Cardiac septum (tissue), 1 donor: ENCODE data around the gene RAPGEF6. TPM values are rescaled to one million over a fixed set of nuclear protein-coding genes. Genes with fewer than 3 reads are reported as not detected.
"Not testable (repeated sequence)": the region's sequence is repeated elsewhere in the genome, so short reads cannot be mapped to it uniquely, and the experiment has no call there.

Source experiments
- DNase-seq: peaks from one replicate; pipeline ENCODE4 v3.0.0-alpha.2; 2020; ENCODE audit warnings: low spot score
- intact Hi-C: fragments of 100-400 bp; cut with DNase I; formaldehyde crosslinking; loops from one replicate; pipeline ENCODE4 v1.14.0; 2022
- total RNA-seq: library from RNA; stranded (reverse); fragmentation: NEBNext Ultra II Directional; extraction: Animal tissue kit (Norgen Biotek cat#: 25700); gene quantifications from one replicate; pipeline ENCODE4 v1.2.1, GENCODE V29; 2021
- donor health status: DM: no; HTN: no; CAD: no.

The RAPGEF6 gene
- total RNA-seq, 1 donor from 2014 or later = 15.6 TPM

DNA sequence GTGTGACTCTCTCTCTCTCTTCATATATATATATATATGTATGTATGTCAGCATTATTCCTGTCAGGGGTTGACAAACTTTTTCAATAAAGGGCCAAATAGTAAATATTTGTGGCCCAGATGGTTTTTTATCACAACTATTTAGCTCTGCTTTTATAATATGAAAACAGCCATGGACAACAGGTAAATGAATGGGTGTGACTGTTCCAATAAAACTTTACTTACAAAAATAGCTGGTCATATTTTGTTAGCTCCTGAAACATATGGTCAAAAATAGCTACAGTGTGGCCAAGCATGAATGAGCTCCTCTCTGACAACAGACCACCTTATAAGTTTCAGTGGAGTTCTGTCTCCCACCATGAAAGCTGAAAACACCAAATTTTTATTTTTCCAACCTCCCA lies 21.6 kb downstream of the RAPGEF6 start:
- intact Hi-C loops = no loop called here
- DNase-seq = no peak

DNA sequence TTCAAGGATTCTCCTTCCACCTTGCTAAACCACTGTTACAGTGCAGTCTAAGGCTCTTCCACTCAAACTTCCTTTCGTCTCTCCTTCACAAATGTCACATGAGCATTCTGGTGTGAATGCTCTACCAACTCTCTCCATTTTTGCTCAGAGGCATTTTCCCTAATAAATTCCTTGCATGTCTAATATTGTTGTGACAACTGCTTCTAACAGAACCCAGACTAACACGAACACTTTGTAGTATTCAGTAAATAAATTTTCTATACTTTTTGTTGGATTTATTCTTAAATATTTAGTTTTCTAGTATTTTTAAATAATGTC lies 24.0 kb downstream of the RAPGEF6 start:
- intact Hi-C loops = no loop called here

DNA sequence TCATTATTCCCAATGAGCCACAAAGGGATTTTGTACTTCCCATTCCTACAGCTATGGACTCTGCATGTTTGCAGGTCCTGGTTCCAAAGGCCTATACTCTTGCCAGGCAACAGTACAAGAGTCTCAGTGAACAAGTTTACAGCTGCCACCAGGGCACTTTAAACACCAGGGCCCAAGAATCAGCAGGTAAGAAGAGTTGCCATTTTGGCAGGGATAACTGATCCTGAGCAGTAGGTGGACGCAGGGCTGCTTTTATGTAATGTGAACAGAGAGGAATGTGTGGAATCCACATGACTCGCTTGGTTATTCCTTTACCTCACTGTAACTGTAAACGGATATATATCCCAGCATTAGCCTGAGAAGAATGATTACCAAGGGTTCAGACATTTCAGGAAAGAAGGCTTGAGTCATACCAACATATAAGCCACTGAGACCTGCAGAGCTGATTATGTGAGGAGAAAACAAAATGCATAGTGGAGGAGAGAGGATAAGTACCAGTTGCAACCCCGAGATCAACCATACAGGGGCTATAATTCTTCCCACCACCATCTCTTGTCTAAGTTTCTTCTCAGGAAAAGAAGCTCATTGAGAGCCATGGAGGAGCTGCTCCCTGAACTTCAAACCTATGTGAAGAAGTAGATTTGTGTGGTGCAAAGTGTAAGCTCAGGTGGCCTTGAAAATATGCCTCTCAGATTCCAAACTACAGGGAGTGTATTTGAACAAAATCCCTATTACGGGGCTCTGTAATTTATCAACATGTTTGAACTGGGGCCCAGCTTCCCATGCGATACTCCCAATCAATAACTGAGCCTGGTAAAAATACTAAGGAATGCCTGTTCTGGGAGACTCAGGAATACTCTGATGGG lies 24.6 kb downstream of the RAPGEF6 start:
- intact Hi-C loops = no loop called here

More for the DNA sequence above, 24.0 kb downstream of the RAPGEF6 start:
- DNase-seq = no peak

DNA sequence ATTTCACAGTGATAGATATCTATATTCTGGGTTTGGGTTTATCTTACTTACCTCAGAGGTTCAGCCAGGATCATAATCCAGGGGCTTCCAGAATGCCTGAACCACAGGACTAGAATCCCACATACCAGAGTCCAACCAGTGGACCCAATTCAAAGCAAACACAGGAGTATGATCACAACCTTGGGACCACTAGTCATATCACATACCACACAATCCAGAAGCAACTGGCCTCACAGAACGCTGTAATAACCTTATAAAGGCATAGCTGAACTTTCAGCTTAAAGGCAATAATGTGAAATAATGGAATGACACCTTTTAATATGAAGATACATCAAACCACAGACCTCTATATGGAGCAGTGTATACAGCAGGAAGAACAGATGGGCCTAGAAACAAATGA lies 25.3 kb downstream of the RAPGEF6 start:
- intact Hi-C loops = no loop called here
- DNase-seq = no peak

More for the DNA sequence above, 24.6 kb downstream of the RAPGEF6 start:
- no peak for DNase-seq

DNA sequence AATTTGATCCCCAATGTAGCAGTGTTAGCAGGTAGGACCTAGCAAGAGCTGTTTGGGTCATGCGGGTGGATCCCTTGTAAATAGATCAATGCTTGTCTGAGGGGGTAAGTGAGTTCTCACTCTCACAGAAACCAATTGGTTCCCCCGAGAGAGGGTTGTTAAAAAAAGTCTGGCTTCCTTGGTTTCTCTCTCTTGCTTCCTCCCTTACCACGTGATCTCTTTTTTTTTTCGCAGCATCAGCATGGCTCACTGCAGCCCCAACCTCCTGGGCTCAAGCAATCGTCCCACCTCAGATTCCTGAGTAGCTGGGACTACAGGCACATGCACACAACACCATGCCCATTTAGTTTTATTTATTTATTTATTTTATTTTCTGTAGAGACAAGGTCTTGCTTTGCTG lies 26.4 kb downstream of the RAPGEF6 start:
- DNase-seq = no peak
- intact Hi-C loops = no loop called here

DNA sequence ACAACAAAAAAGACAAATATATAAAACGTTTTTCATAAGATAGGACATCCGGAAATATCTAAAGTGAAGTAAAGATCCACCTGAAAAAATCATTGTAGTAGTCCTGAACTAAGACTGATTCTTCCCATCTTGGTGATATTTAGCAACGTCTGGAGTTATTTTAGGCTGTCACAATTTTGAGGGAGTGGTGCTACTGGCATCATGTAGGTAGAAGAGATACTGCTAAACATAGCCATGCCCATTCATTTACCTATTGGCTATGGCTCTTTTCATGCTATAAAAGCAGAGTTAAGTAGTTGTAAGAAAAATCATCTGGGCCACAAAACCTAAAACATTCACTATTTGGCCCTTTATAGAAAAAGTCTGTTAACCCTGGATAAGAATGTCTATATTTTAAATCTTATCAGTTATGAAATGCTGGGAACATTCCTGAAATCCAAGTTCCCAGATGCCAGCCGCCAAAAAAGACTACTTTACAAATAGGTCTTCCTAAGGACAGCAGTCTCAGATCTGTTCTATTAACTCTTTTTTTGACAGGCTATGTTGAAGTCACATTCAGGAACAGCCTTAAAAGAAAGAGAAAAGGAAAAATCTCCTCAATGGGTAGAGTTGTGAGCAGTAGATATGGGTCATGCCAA lies 27.0 kb downstream of the RAPGEF6 start:
- intact Hi-C loops = no loop called here
- no peak for DNase-seq

DNA sequence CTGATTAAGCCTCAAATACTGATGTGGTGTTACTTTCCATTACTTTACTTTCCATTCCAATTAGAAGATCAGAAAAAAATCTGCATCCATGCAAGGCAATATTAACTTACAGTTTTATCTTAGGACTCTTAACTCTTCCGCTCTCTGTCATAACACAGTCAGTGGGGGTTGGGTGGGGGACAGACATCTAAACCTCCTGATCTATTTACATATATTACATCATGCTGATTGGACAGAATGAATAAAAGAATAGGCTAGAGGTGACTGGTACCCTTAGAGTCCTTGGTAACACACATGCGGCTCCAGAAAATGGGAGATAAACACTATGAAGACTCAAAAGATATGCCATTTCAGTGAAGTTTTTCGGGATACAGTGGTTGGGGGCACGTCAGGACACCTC lies 27.6 kb downstream of the RAPGEF6 start:
- intact Hi-C loops = no loop called here
- no peak for DNase-seq

DNA sequence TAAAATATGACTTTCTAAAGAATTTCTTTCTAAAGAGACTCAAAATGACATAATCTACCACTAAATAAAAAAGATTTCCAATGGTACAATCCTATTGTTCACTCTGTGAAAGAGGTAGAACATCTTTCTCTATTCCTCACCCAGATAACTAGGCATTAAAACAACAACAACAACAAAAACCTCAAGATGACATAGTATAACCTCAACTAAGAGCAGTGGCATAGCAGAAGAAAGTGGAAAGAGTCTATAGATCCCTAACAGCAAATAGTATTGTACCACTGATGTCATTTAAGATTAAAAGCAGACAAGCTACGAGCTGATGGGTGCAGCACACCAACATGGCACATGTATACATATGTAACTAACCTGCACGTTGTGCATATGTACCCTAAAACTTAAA lies 29.9 kb downstream of the RAPGEF6 start:
- DNase-seq = no peak
- intact Hi-C loops = no loop called here

DNA sequence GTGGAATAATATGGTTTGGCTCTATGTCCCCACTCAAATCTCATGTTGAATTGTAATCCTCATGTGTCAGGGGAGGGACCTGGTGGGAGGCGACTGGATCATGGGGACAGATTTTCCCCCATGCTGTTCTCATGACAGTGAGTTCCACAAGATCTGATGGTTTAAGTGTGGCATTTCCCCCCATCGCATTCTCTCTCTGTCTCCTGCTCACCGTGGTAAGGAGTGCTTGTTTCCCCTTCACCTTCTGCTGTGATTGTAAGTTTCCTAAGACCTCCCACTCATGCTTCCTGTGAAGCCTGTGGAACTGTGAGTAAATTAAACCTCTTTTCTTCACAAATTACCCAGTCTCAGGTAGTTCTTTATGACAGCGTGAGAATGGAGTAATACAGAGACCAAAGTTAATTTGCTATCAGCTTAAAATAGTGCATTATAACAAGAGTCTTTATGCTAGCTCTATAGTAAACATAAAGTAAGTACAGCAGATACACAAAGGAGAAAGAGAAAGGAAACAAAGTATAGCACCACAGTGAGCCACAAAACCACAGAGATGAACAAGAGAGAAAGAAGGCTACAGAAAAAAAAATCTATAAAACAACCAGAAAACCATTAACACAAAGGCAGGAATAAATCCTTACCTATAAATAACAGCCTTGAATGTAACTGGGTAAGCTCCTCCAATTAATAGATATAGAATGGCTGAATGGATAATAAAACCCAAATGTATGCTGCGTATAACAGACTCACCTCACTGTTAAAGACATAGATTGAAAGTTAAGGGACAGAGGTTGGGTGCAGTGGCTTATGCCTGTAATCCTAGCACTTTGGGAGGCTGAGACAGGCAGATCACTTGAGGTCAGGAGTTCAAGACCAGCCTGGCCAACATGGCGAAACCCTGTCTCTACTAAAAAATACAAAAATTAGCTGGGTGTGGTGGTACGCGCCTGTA lies 39.7 kb downstream of the RAPGEF6 start:
- no peak for DNase-seq
- intact Hi-C loops = loop anchor here (5.0 kb wide), 1 partner anchor 37 kb away; no protein-coding TSS in a partner anchor

DNA sequence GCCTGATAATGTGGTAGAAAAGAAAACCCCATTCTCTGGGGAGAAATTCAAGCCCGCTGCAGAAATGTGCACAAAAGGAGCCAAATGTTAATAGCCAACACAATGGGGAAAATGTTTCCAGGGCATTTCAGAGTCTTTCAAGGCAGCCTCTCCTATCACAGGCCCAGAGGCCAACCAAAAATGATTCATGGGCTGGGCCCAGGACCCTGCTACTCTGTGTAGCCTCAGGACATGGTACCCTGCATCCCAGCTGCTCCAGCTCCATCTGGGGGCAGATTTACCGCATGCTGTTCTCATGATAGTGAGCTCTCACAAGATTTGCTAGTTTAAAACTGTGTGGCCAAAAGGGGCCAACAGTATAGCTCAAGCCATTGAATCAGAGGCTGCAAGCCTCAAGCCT lies 41.1 kb downstream of the RAPGEF6 start:
- intact Hi-C loops = no loop called here
- no peak for DNase-seq

DNA sequence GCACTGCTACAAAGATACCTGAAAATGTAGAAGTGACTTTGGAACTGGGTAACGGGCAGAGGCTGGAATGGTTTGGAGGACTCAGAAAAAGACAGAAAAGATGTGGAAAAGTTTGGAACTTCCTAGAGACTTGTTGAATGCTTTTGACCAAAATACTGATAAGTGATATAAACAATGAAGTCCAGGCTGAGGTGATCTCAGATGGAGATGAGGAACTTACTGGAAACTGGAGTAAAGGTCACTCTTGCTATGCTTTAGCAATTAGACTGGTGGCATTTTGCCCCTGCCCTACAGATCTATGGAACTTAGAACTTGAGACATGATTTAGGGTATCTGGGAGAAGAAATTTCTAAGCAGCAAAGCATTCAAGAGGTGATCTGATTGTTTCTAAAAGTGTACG lies 41.6 kb downstream of the RAPGEF6 start:
- intact Hi-C loops, DNase-seq: not testable (repeated sequence)

DNA sequence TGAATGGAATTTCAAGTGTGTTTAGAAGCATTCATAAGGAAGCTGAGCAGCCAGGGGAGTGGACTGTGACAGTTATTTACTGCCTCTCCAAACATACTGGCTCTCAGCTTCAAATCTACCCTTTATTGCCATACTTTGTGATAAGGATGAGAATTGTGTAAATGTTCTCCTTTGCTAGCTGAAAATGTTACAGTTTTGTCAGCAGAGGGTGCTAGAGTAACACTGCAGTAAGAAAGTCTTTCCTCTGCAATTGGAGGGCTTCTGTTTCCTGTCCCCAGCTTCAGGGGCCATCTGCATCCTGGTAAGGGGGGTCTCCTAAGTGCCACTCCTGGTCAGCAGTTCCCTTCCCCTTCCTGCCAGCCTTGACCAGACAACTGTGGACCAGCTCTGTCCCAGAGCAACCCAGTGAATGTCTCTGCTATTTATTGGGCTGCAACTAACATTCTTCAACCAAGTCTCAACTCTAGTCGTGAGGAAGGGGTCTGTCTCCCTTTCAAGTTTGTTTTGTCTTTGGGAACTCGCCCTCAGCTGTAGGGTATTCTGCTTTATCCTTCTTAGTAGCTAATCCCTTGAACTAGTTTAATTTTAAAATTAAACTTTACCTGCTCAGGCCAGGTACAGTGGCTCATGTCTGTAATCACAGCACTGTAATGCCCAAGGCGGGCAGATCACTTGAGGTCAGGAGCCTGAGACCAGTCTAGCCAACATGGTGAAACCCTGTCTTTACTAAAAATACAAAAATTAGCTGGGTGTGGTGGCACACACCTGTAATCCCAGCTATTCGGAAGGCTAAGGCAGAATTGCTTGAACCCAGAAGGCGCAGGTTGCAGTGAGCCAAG lies 45.3 kb downstream of the RAPGEF6 start:
- no peak for DNase-seq
- intact Hi-C loops = loop anchor here (1.0 to 5.0 kb wide), 3 partner anchors 223 to 474 kb away; no protein-coding TSS in a partner anchor

DNA sequence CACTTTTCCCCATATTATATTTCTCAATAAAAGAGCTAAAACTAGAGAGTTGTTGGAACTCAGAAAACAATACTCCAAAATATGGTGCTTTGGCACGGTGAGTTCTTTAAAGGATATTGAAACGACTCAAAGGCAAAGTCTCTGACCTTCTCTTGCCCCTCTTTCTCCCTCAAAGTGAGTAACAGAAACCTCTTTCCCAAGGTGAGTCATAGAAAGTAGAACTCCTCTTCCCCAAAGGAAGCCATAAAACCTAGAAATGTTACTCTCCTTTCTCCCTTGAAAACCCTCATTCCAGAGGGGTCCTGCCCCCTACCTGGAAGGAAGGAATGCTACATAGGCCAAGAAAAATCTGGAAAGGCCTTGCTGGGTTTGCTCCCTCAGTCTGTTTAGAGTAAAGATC lies 47.5 kb downstream of the RAPGEF6 start:
- intact Hi-C loops = loop anchor here (5.0 kb wide), 1 partner anchor 225 kb away; no protein-coding TSS in a partner anchor
- no peak for DNase-seq

DNA sequence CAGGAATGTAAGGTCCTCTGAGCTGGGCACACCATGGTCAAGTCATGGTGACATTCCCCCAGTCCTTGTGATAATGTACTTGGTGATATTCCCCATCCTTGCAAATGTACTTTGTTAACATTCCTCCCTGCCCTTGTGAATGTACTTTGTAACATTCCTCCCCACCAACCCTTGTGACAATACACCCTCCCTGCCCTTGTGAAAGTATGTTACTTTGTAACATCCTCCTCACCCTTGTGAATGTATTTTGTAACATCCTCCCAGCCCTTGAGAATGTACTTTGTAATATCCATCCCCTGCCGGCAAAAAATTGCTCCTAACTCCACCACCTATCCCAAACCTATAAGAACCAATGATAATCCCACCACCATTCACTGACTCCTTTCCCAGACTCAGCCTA lies 53.3 kb downstream of the RAPGEF6 start:
- no peak for DNase-seq
- intact Hi-C loops = no loop called here

DNA sequence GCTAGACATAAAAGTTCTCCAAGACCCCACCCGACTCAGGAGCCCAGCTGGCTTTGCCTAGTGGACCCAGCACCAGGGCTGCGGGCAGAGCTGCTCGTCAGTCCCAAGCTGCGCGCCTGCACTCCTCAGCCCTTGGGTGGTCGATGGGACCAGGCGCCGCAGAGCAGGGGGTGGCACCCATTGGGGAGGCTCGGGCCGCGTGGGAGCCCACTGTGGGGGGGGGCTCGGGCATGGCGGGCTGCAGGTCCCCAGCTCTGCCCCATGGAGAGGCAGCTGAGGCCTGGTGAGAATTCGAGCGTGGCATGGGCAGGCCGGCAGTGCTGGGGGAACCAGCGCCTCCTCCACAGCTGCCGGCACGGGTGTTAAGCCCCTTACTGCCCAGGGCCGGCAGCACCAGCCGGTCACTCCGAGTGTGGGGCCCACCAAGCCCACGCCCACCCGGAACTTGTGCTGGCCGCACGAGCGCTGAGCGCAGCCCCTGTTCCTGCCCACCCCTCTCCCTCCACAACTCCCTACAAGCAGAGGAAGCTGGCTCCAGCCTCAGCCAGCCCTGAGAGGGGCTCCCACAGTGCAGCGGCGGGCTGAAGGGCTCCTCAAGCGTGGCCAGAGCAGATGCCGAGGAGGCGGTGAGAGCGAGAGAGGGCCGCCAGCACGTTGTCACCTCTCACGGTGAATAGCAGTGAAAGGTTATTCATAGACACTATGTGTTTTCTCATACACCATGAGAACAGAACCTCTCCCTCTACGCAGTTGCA lies 54.9 kb downstream of the RAPGEF6 start:
- DNase-seq = no peak
- intact Hi-C loops = no loop called here

DNA sequence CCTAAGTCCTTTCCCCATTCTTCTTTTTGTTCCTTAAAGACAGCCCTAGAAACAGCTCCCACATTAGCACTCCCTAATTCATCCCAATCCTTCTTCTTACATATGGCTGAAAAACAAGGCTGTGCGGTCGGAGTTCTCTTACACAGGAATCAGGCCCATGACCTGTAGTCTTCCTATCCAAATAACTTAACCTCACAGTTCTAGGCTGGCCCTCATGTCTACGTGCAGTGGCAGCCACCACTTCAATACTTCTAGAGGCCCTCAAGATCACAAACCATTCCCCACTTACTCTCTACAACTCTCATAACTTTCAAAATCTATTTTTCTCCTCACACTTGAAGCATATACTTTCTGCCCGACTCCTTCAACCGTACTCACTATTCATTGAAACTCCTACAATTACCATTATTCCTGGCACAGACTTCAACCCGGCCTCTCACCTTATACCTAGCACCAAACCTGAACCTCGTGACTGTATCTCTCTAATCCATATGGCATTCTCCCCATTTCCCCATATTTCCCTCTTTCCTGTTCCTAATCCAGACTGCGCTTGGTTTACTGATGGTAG lies 59.3 kb downstream of the RAPGEF6 start:
- intact Hi-C loops = no loop called here
- no peak for DNase-seq

DNA sequence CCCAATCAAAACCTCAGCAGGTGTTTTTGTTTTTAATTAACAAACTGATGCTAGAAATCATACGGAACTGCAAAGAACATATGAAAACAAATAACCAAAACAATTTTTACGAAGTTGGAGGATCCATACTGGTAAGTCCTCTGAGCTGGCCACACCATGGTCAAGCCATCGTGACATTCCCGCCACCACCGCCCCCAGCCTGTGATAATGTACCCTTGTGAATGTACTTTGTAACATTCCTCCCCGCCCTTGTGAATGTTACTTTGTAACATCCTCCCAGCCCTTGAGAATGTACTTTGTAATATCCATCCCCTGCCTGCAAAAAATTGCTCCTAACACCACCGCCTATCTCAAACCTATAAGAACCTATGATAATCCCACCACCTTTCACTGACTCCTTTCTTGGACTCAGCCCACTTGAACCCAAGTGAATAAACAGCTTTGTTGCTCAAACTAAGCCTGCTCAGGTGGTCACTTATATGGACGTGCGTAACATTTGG lies 63.3 kb downstream of the RAPGEF6 start:
- no peak for DNase-seq
- intact Hi-C loops = no loop called here

DNA sequence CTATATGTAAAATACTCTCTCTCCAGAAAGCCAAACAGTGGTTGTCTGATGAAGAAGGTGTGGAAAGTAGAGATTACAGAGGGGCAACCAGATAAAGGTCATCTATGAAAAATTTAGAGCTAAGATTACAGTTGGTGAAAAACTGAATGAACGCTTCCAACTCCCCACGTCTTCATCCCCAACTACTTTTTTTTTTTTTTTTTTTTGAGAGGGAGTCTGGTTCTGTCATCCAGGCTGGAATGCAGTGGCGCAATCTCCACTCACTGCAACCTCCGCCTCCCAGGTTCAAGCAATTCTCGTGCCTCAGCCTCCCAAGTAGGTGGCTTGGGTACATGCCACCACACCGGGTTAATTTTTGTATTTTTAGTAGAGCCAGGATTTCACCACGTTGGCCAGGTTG lies 64.3 kb downstream of the RAPGEF6 start:
- DNase-seq = no peak
- intact Hi-C loops = no loop called here
